K562 (cell line): ENCODE measurements around the gene CAPN10. TPM values are rescaled to one million over a fixed set of nuclear protein-coding genes. Genes with fewer than 3 reads are reported as not detected.

ENCODE experiments used
- ATAC-seq: fragments of 200-7000 bp; cut with Tn5 transposase; 3 replicates; pipeline ENCODE4 v1.9.1; 2020; ENCODE audit warnings: moderate library complexity
- BruUV-seq: library from RNA; stranded (reverse); fragments of 400-500 nt; replicated peaks from 2 replicates; lab custom pipeline; 2021; lab: Mats Ljungman, UMichigan
- CTCF ChIA-PET: fragments of 300-600 bp; formaldehyde crosslinking; extraction: SDS; loops from one replicate; lab custom pipeline; 2021; ENCODE audit warnings: low intra/inter-chr PET ratio; lab: Yijun Ruan, JAX
- POLR2A ChIA-PET: fragments of 300-600, 350-650 bp; sonication (Branson Sonifier 250); formaldehyde crosslinking; extraction: SDS; loops from one replicate; lab custom pipeline; 2021; ENCODE audit warnings: antibody characterized with exemption, inconsistent platforms; lab: Yijun Ruan, JAX
- DNase-seq, 4 experiments: peaks; one replicate each; pipeline versions ENCODE4 v3.0.0 to v3.0.0-alpha.2; 2011 to 2018; ENCODE audit warnings: low spot score in 3 of 4, mixed read lengths in 3 of 4; ENCODE audit errors: extremely low read depth in 1 of 4
- FAIRE-seq: peaks from 2 replicates; lab custom pipeline; 2011; peaks lifted over from hg19 to GRCh38; lab: Jason Lieb, UNC
- H2AFZ ChIP-seq: 2 replicates; pipeline ENCODE4 v1.6.0; 2011; ENCODE audit warnings: low read depth, low read length, control low read depth, inconsistent platforms
- H3K27ac ChIP-seq: fragments of 200-600 bp; 3 replicates; pipeline ENCODE4 v1.8.0; 2011; ENCODE audit warnings: low read depth, mild to moderate bottlenecking, control low read depth, inconsistent platforms, low read length, moderate library complexity, mixed read lengths; ENCODE audit errors: extremely low read depth
- H3K27me3 ChIP-seq, 2 experiments: fragments of 300-600 bp in 1 of 2; 2 replicates in 1 of 2; 3 replicates in 1 of 2; pipeline versions ENCODE4 v1.6.0 to v1.8.0; 2011; ENCODE audit warnings: inconsistent platforms in 2 of 2, low read length in 2 of 2, mild to moderate bottlenecking in 1 of 2, mixed read lengths in 1 of 2, moderate library complexity in 1 of 2; ENCODE audit not compliant: control insufficient read depth in 2 of 2, insufficient read depth in 2 of 2
- H3K36me3 ChIP-seq: fragments of 300-600 bp; 3 replicates; pipeline ENCODE4 v1.8.0; 2011; ENCODE audit warnings: mild to moderate bottlenecking, low read length, inconsistent platforms; ENCODE audit not compliant: control insufficient read depth, insufficient read depth
- H3K4me1 ChIP-seq, 2 experiments: fragments of 200-600 bp in 1 of 2; replicated peaks in 1 of 2; 2 replicates in 1 of 2; 3 replicates in 1 of 2; pipeline versions ENCODE4 v1.5.1 to v1.8.0; 2011; ENCODE audit warnings: inconsistent platforms in 2 of 2, low read length in 2 of 2, mild to moderate bottlenecking in 1 of 2, mixed read lengths in 1 of 2, moderate library complexity in 1 of 2; ENCODE audit not compliant: control insufficient read depth in 2 of 2, insufficient read depth in 2 of 2
- H3K4me2 ChIP-seq: 2 replicates; pipeline ENCODE4 v1.6.1; 2011; ENCODE audit warnings: low read length, control low read depth, inconsistent platforms, mixed read lengths; ENCODE audit not compliant: insufficient read depth
- H3K4me3 ChIP-seq: fragments of 200-600 bp; sonication (generic), shearing (Covaris generic); 2 replicates; pipeline ENCODE4 v1.5.1; 2016; ENCODE audit warnings: control low read depth, inconsistent platforms
- H3K79me2 ChIP-seq: fragments of 200-600 bp; 3 replicates; pipeline ENCODE4 v1.8.0; 2011; ENCODE audit warnings: low read length, inconsistent platforms; ENCODE audit not compliant: control insufficient read depth, insufficient read depth
- H3K9ac ChIP-seq, 2 experiments: 2 replicates each; pipeline versions ENCODE4 v1.6.0 to v1.6.1; 2011; ENCODE audit warnings: low read depth in 2 of 2, low read length in 2 of 2, control low read depth in 1 of 2, inconsistent platforms in 1 of 2, mild to moderate bottlenecking in 1 of 2, mixed read lengths in 1 of 2; ENCODE audit not compliant: insufficient read depth in 1 of 2
- H3K9me1 ChIP-seq: one replicate; pipeline ENCODE4 v1.6.0; 2011; ENCODE audit warnings: inconsistent platforms, mild to moderate bottlenecking, low read length, moderate library complexity; ENCODE audit not compliant: control insufficient read depth, insufficient read depth
- H3K9me3 ChIP-seq: replicated peaks from 2 replicates; pipeline ENCODE4 v1.5.1; 2011; ENCODE audit warnings: low read depth, low read length, inconsistent platforms; ENCODE audit not compliant: control insufficient read depth, insufficient read depth
- H4K20me1 ChIP-seq: replicated peaks from 2 replicates; pipeline ENCODE4 v1.6.1; 2011; ENCODE audit warnings: low read length, inconsistent platforms, mixed read lengths; ENCODE audit not compliant: control insufficient read depth, insufficient read depth
- C11orf30 ChIP-seq: fragments of 450-650 bp; IDR thresholded peaks from 2 replicates; pipeline ENCODE4 v1.6.1; 2016; ENCODE audit warnings: low read depth, mild to moderate bottlenecking
- CBFA2T2 ChIP-seq: fragments of 450-650 bp; conservative IDR thresholded peaks from 2 replicates; pipeline ENCODE4 v1.6.1; 2017; ENCODE audit warnings: mild to moderate bottlenecking
- CBFA2T3 ChIP-seq: fragments of 450-650 bp; IDR thresholded peaks from 2 replicates; pipeline ENCODE4 v1.6.1; 2017
- TBP ChIP-seq: optimal IDR thresholded peaks from 2 replicates; pipeline ENCODE3; 2011; ENCODE audit warnings: low read depth, low read length, improper control_type of control experiment
- TCF3 ChIP-seq: sonication (generic); formaldehyde crosslinking; IDR thresholded peaks from 2 replicates; pipeline ENCODE4 v1.4.0; 2020; ENCODE audit warnings: mild to moderate bottlenecking, missing genetic modification reagents
- ZNF133 ChIP-seq: fragments of 250-450 bp; sonication (Bioruptor Pico); IDR thresholded peaks from 2 replicates; pipeline ENCODE4 v1.4.0; 2020; ENCODE audit warnings: mild to moderate bottlenecking
- WGBS: fragments of 100-300 bp; shearing (Covaris generic); methylation state at CpG from one replicate; pipeline ENCODE4 v1.1.6; 2016; ENCODE audit warnings: low coverage, mixed read lengths; ENCODE audit not compliant: insufficient coverage; ENCODE audit errors: missing lambda C conversion rate; 5-methylcytosine and 5-hydroxymethylcytosine counted together
- in situ Hi-C: fragments of 300-500 bp; cut with MboI; formaldehyde crosslinking; loops from 4 replicates; pipeline ENCODE4 v1.15.0; 2018; ENCODE audit warnings: inconsistent platforms, mixed read lengths
- intact Hi-C: fragments of 100-400 bp; cut with micrococcal nuclease; formaldehyde crosslinking; loops from 2 replicates; pipeline ENCODE4 v1.14.2; 2022
- polyA plus RNA-seq, 8 experiments: library from polyadenylated mRNA; depleted of rRNA in 4 of 8; stranded (reverse) in 5 of 8; unstranded in 3 of 8; fragments of >200 nt; fragmentation: Nextera tagmentation in 2 of 8; fragmentation: Illumina TruSeq in 1 of 8; extraction: Ambion mirVana in 2 of 8; extraction: Trizol in 1 of 8; gene quantifications; 2 replicates each; pipeline versions ENCODE4 v1.2.1 to v1.2.3, GENCODE V29; 2011 to 2014; ENCODE audit warnings: inconsistent platforms in 1 of 8, missing spikeins in 1 of 8
- total RNA-seq, 7 experiments: library from RNA; depleted of rRNA in 6 of 7; stranded (reverse); fragments of >200 nt in 6 of 7; fragmentation: Illumina TruSeq in 2 of 7; extraction: Trizol in 2 of 7; gene quantifications; 2 replicates each; pipeline versions ENCODE4 v1.2.1 to v1.2.3, GENCODE V29; 2011 to 2021; ENCODE audit warnings: low replicate concordance in 1 of 7

Gene CAPN10
- total and polyA plus RNA-seq, 9 of the 15 experiments (the other 6 are each of a cell fraction or from before 2014, with no cell fraction given), result 0.08 to 26.1 (median 8.4) TPM

DNA sequence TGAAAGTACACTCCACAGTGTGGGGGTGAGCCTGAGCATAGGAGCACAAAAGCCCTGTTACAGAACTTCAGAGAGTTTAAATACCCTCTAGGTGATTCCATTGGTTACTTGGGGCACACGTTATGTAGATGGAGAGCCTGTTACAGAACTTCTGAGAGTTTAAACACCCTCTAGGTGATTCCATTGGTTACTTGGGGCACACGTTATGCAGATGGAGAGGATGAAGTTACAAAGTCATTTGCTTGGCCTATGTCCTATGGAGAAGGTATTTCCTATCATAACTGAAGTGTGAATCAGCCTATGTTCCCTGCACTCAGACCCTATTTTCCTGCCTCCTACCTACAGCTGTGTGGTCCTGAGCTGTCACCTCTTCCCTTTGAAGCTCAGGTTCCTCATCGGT lies 3.8 kb upstream of the CAPN10 start:
- in situ Hi-C loops, result no loop called here
- H3K4me1 ChIP-seq, result peaks cover 49 to 66% of the 10 kb centered on the region in 2 experiments
- H3K27me3 ChIP-seq, result no peaks in the 10 kb centered on the region
- intact Hi-C loops, result loop anchor here (1.0 kb wide), 1 partner anchor 21 kb away; no protein-coding TSS in a partner anchor
- H3K27ac ChIP-seq, result no peak overlapping the region; the same call in 2 of the 3 replicates
- H3K9ac ChIP-seq, result peak overlapping the region in 1 of 2 experiments; percentile 39; a peak in 1 of 4 replicates
- H3K9me3 ChIP-seq, result no peaks in the 10 kb centered on the region
- H3K36me3 ChIP-seq, result peaks cover 13% of the 10 kb centered on the region; the same call in 2 of the 3 replicates
- FAIRE-seq (peak; percentile 49), DNase-seq (no peak), ATAC-seq (no peak)
- no peaks in the 10 kb centered on the region; the same call in 1 of the 2 replicates for H4K20me1 ChIP-seq
- no peak overlapping the region for H3K4me3 ChIP-seq
- ChIA-PET POLR2A (no interaction called here), CTCF (no interaction called here)
- no TSS peak for BruUV-seq
- H3K79me2 ChIP-seq, result peaks cover 55% of the 10 kb centered on the region
- peaks cover 8% of the 10 kb centered on the region for H3K9me1 ChIP-seq
- 72% methylated on average over 3 of the region's 3 CpGs for WGBS
- H2AFZ ChIP-seq, result no peak overlapping the region
- no peak overlapping the region for H3K4me2 ChIP-seq
- no peak for TF ChIP-seq ZNF133
- TF ChIP-seq TBP, result peak; percentile 38

GRCh38 chr2:240583774-240584173 lies 2.8 kb upstream of the CAPN10 start:
- WGBS, result 24% methylated on average over 4 of the region's 4 CpGs
- peak overlapping the region; percentile 77; the same call in 2 of the 3 replicates for H3K27ac ChIP-seq
- peak overlapping the region; percentile 93 for H3K4me2 ChIP-seq
- BruUV-seq, result no TSS peak
- H3K27me3 ChIP-seq, result no peaks in the 10 kb centered on the region
- peaks cover 10% of the 10 kb centered on the region; the same call in 2 of the 3 replicates for H3K36me3 ChIP-seq
- intact Hi-C loops, result loop anchor here (1.0 kb wide), 1 partner anchor 22 kb away; no protein-coding TSS in a partner anchor
- FAIRE-seq (peak; percentile 62), ATAC-seq (no peak), DNase-seq (peak in 1 of 4 experiments; percentile 51)
- in situ Hi-C loops, result no loop called here
- peaks cover 7% of the 10 kb centered on the region for H3K9me1 ChIP-seq
- no peak overlapping the region for H3K4me3 ChIP-seq
- no peak overlapping the region for H2AFZ ChIP-seq
- H3K79me2 ChIP-seq, result peaks cover 64% of the 10 kb centered on the region
- peak overlapping the region in 1 of 2 experiments; percentile 70; a peak in 1 of 4 replicates for H3K9ac ChIP-seq
- TF ChIP-seq CBFA2T2 (peak; percentile 48; the same call in 1 of the 2 replicates), TCF3 (CRISPR knock-in tag) (peak; percentile 8; the same call in 1 of the 2 replicates), C11orf30 (no peak), CBFA2T3 (peak; percentile 63)
- no peaks in the 10 kb centered on the region; the same call in 1 of the 2 replicates for H4K20me1 ChIP-seq
- peaks cover 48 to 59% of the 10 kb centered on the region in 2 experiments for H3K4me1 ChIP-seq
- ChIA-PET CTCF (no interaction called here), POLR2A (interaction anchor here (0.7 kb wide), 1 partner anchor 11 kb away, joined by 3 read pairs; no protein-coding TSS in a partner anchor)
- H3K9me3 ChIP-seq, result no peaks in the 10 kb centered on the region
